ENCODE measurements around the gene TEDC2. TPM values are rescaled to one million over a fixed set of nuclear protein-coding genes. Genes with fewer than 3 reads are reported as not detected.
"Not testable (repeated sequence)": the region's sequence is repeated elsewhere in the genome, so short reads cannot be mapped to it uniquely, and the experiment has no call there.

TEDC2 gene
- total RNA-seq, 2 experiments from 2014 or later = 21.6 to 32.9 TPM

- peaks cover 26% of the 10 kb centered on the region for H3K4me1 Mint-ChIP-seq (ENCODE audit: low read depth)
- DNase-seq = peak; percentile 68
- H3K27me3 Mint-ChIP-seq (ENCODE audit: low read depth) = peaks cover 22% of the 10 kb centered on the region
- peak; percentile 70 for ATAC-seq
- CTCF ChIA-PET = interaction anchor here (0.7 to 1.5 kb wide), 6 partner anchors 11 to 44 kb away, joined by 3 to 4 read pairs (median 4); partner anchors contain the start of gene TEDC2
- no peaks in the 10 kb centered on the region for H3K9me3 Mint-ChIP-seq (ENCODE audit: insufficient read depth)
- POLR2A ChIA-PET = interaction anchor here (0.6 to 1.3 kb wide), 3 partner anchors 14 to 40 kb away, joined by 3 to 4 read pairs (median 4); partner anchors contain the start of gene ATP6V0C
- no peaks in the 10 kb centered on the region for H3K36me3 Mint-ChIP-seq (ENCODE audit: low read depth)
- peak overlapping the region; percentile 77 for H3K4me3 Mint-ChIP-seq
- peak overlapping the region; percentile 73 for H3K27ac Mint-ChIP-seq
Measured at GRCh38 chr16:2473999-2474876, 14.3 kb downstream of the TEDC2 start.

GRCh38 chr16:2474877-2475412 lies 15.0 kb downstream of the TEDC2 start, which contains the start of gene TBC1D24:
Gene TBC1D24, plus strand, starts transcription at chr16:2475127. Its CDS starts 21,022 bp downstream, at chr16:2496149.
- Mint-ChIP-seq H3K36me3 (ENCODE audit: low read depth) (no peaks in the 10 kb centered on the region), H3K27me3 (ENCODE audit: low read depth) (peaks cover 17% of the 10 kb centered on the region), H3K9me3 (ENCODE audit: insufficient read depth) (no peaks in the 10 kb centered on the region), H3K4me1 (ENCODE audit: low read depth) (peaks cover 23% of the 10 kb centered on the region), H3K4me3 (peak within 1 kb of the TSS; percentile 77), H3K27ac (peak within 1 kb of the TSS; percentile 73)
- ATAC-seq (peak; percentile 73), DNase-seq (peak; percentile 85)
- POLR2A ChIA-PET = interaction anchor here (0.6 to 1.3 kb wide), 3 partner anchors 14 to 39 kb away, joined by 3 to 4 read pairs (median 4); partner anchors contain the start of gene ATP6V0C
- CTCF ChIA-PET = interaction anchor here (0.7 to 1.5 kb wide), 6 partner anchors 12 to 44 kb away, joined by 3 to 4 read pairs (median 4); partner anchors contain the start of gene TEDC2

GRCh38 chr16:2475413-2476344 lies 15.8 kb downstream of the TEDC2 start:
- ChIA-PET CTCF (interaction anchor here (1.0 to 1.5 kb wide), 2 partner anchors 12 to 45 kb away, joined by 3 to 4 read pairs; no protein-coding TSS in a partner anchor), POLR2A (interaction anchor here (0.9 kb wide), 1 partner anchor 38 kb away, joined by 4 read pairs; the partner anchor contains the start of gene ATP6V0C)
- Mint-ChIP-seq H3K9me3 (ENCODE audit: insufficient read depth) (no peaks in the 10 kb centered on the region), H3K4me3 (peak overlapping the region; percentile 62), H3K36me3 (ENCODE audit: low read depth) (no peaks in the 10 kb centered on the region), H3K27me3 (ENCODE audit: low read depth) (peaks cover 11% of the 10 kb centered on the region), H3K4me1 (ENCODE audit: low read depth) (peaks cover 23% of the 10 kb centered on the region), H3K27ac (no peak overlapping the region)
- peak; percentile 70 for DNase-seq
- peak; percentile 31 for ATAC-seq

- Mint-ChIP-seq H3K9me3 (ENCODE audit: insufficient read depth) (no peaks in the 10 kb centered on the region), H3K4me1 (ENCODE audit: low read depth) (peaks cover 23% of the 10 kb centered on the region), H3K36me3 (ENCODE audit: low read depth) (no peaks in the 10 kb centered on the region), H3K4me3 (peak overlapping the region; percentile 62), H3K27me3 (ENCODE audit: low read depth) (peaks cover 11% of the 10 kb centered on the region), H3K27ac (no peak overlapping the region)
- POLR2A ChIA-PET = interaction anchor here (0.9 kb wide), 1 partner anchor 17 kb away, joined by 5 read pairs; no protein-coding TSS in a partner anchor
- no peak for DNase-seq
- no peak for ATAC-seq
- CTCF ChIA-PET = interaction anchor here (1.7 kb wide), 1 partner anchor 25 kb away, joined by 5 read pairs; no protein-coding TSS in a partner anchor
Measured at GRCh38 chr16:2476345-2476720, 16.4 kb downstream of the TEDC2 start.

GRCh38 chr16:2476741-2477140 lies 16.8 kb downstream of the TEDC2 start:
- H3K4me1 Mint-ChIP-seq (ENCODE audit: low read depth) = peaks cover 23% of the 10 kb centered on the region
- no peak for DNase-seq
- no peaks in the 10 kb centered on the region for H3K36me3 Mint-ChIP-seq (ENCODE audit: low read depth)
- no peak overlapping the region for H3K27ac Mint-ChIP-seq
- CTCF ChIA-PET = interaction anchor here (1.7 kb wide), 1 partner anchor 24 kb away, joined by 5 read pairs; no protein-coding TSS in a partner anchor
- peak overlapping the region; percentile 26 for H3K4me3 Mint-ChIP-seq
- H3K9me3 Mint-ChIP-seq (ENCODE audit: insufficient read depth) = no peaks in the 10 kb centered on the region
- ATAC-seq = no peak
- POLR2A ChIA-PET = interaction anchor here (0.9 kb wide), 1 partner anchor 18 kb away, joined by 5 read pairs; no protein-coding TSS in a partner anchor
- H3K27me3 Mint-ChIP-seq (ENCODE audit: low read depth) = peaks cover 11% of the 10 kb centered on the region

- no peaks in the 10 kb centered on the region for H3K9me3 Mint-ChIP-seq (ENCODE audit: insufficient read depth)
- peaks cover 7% of the 10 kb centered on the region for H3K27me3 Mint-ChIP-seq (ENCODE audit: low read depth)
- ATAC-seq = no peak
- POLR2A ChIA-PET = interaction anchor here (0.9 kb wide), 1 partner anchor 18 kb away, joined by 5 read pairs; no protein-coding TSS in a partner anchor
- no peak for DNase-seq
- CTCF ChIA-PET = interaction anchor here (1.7 kb wide), 1 partner anchor 24 kb away, joined by 5 read pairs; no protein-coding TSS in a partner anchor
- H3K4me3 Mint-ChIP-seq = no peak overlapping the region
- H3K36me3 Mint-ChIP-seq (ENCODE audit: low read depth) = no peaks in the 10 kb centered on the region
- H3K4me1 Mint-ChIP-seq (ENCODE audit: low read depth) = peaks cover 23% of the 10 kb centered on the region
- no peak overlapping the region for H3K27ac Mint-ChIP-seq
Measured at GRCh38 chr16:2477327-2477726, 17.4 kb downstream of the TEDC2 start.

GRCh38 chr16:2478279-2478678 lies 18.4 kb downstream of the TEDC2 start:
- no peak for DNase-seq
- Mint-ChIP-seq H3K27ac (no peak overlapping the region), H3K4me3 (no peak overlapping the region), H3K36me3 (ENCODE audit: low read depth) (no peaks in the 10 kb centered on the region), H3K9me3 (ENCODE audit: insufficient read depth) (no peaks in the 10 kb centered on the region), H3K27me3 (ENCODE audit: low read depth) (peaks cover 1% of the 10 kb centered on the region), H3K4me1 (ENCODE audit: low read depth) (peaks cover 19% of the 10 kb centered on the region)
- POLR2A ChIA-PET = no interaction called here
- CTCF ChIA-PET = interaction anchor here (1.1 kb wide), 1 partner anchor 23 kb away, joined by 4 read pairs; no protein-coding TSS in a partner anchor
- no peak for ATAC-seq

- H3K9me3 Mint-ChIP-seq (ENCODE audit: insufficient read depth); H3K4me3 Mint-ChIP-seq; CTCF ChIA-PET; DNase-seq; H3K27me3 Mint-ChIP-seq (ENCODE audit: low read depth); ATAC-seq; H3K27ac Mint-ChIP-seq; POLR2A ChIA-PET; H3K36me3 Mint-ChIP-seq (ENCODE audit: low read depth): not testable (repeated sequence)
- H3K4me1 Mint-ChIP-seq (ENCODE audit: low read depth) = peaks cover 17% of the 10 kb centered on the region
Measured at GRCh38 chr16:2479996-2480395, 20.1 kb downstream of the TEDC2 start.

GRCh38 chr16:2480948-2481347 lies 21.0 kb downstream of the TEDC2 start:
- ChIA-PET CTCF (no interaction called here), POLR2A (no interaction called here)
- no peaks in the 10 kb centered on the region for H3K27me3 Mint-ChIP-seq (ENCODE audit: low read depth)
- H3K4me1 Mint-ChIP-seq (ENCODE audit: low read depth) = peaks cover 19% of the 10 kb centered on the region
- H3K36me3 Mint-ChIP-seq (ENCODE audit: low read depth) = no peaks in the 10 kb centered on the region
- no peak overlapping the region for H3K27ac Mint-ChIP-seq
- no peak overlapping the region for H3K4me3 Mint-ChIP-seq
- DNase-seq = no peak
- ATAC-seq = no peak
- no peaks in the 10 kb centered on the region for H3K9me3 Mint-ChIP-seq (ENCODE audit: insufficient read depth)

- DNase-seq = no peak
- H3K9me3 Mint-ChIP-seq (ENCODE audit: insufficient read depth) = no peaks in the 10 kb centered on the region
- H3K27ac Mint-ChIP-seq = no peak overlapping the region
- H3K36me3 Mint-ChIP-seq (ENCODE audit: low read depth) = no peaks in the 10 kb centered on the region
- no peaks in the 10 kb centered on the region for H3K27me3 Mint-ChIP-seq (ENCODE audit: low read depth)
- ChIA-PET CTCF (interaction anchor here (1.3 kb wide), 1 partner anchor 141 kb away, joined by 3 read pairs; the partner anchor contains the start of gene ABCA3), POLR2A (no interaction called here)
- no peak for ATAC-seq
- H3K4me3 Mint-ChIP-seq = no peak overlapping the region
- peaks cover 19% of the 10 kb centered on the region for H3K4me1 Mint-ChIP-seq (ENCODE audit: low read depth)
Measured at GRCh38 chr16:2481676-2482075, 21.8 kb downstream of the TEDC2 start.

- ATAC-seq (no peak), DNase-seq (no peak)
- POLR2A ChIA-PET = interaction anchor here (0.6 kb wide), 1 partner anchor 100 kb away, joined by 4 read pairs; no protein-coding TSS in a partner anchor
- Mint-ChIP-seq H3K4me1 (ENCODE audit: low read depth) (peaks cover 21% of the 10 kb centered on the region), H3K36me3 (ENCODE audit: low read depth) (peaks cover 4% of the 10 kb centered on the region), H3K4me3 (no peak overlapping the region), H3K27ac (no peak overlapping the region), H3K9me3 (ENCODE audit: insufficient read depth) (no peaks in the 10 kb centered on the region), H3K27me3 (ENCODE audit: low read depth) (no peaks in the 10 kb centered on the region)
- CTCF ChIA-PET = interaction anchor here (1.3 kb wide), 1 partner anchor 142 kb away, joined by 3 read pairs; the partner anchor contains the start of gene ABCA3
Measured at GRCh38 chr16:2482249-2482648, 22.3 kb downstream of the TEDC2 start.

Data from activated CD8-positive, alpha-beta T cell treated with anti-CD3 and anti-CD28 coated beads, Interleukin-2, amount 10 ng/mL, durations not matched to agents 7 days and 5 days (primary cell).